Activated T-helper 17 cell treated with anti-CD3 and anti-CD28 coated beads, Interleukin-2, amount 50 U/mL, for 72 hours (primary cell): ENCODE data around the gene PCP4L1. TPM values are rescaled to one million over a fixed set of nuclear protein-coding genes. Genes with fewer than 3 reads are reported as not detected.
"Not testable (repeated sequence)": the region's sequence is repeated elsewhere in the genome, so short reads cannot be mapped to it uniquely, and the experiment has no call there.

Source experiments
- ATAC-seq: fragments of 150-1000 bp; cut with Tn5 transposase; replicated peaks from 2 replicates; pipeline ENCODE4 v1.10.0; 2021; ENCODE audit warnings: mild to moderate bottlenecking, moderate library complexity
- H3K27ac Mint-ChIP-seq: one replicate; pipeline ENCODE4 v1.8.0; 2022; ENCODE audit warnings: mixed read lengths
- H3K27me3 Mint-ChIP-seq: one replicate; pipeline ENCODE4 v1.8.0; 2022; ENCODE audit warnings: mixed read lengths
- H3K36me3 Mint-ChIP-seq: one replicate; pipeline ENCODE4 v1.8.0; 2022; ENCODE audit warnings: low read depth, mild to moderate bottlenecking, mixed read lengths
- H3K4me1 Mint-ChIP-seq: one replicate; pipeline ENCODE4 v1.8.0; 2022; ENCODE audit warnings: mixed read lengths
- H3K4me3 Mint-ChIP-seq: one replicate; pipeline ENCODE4 v1.8.0; 2022; ENCODE audit warnings: mild to moderate bottlenecking, mixed read lengths
- H3K9me3 Mint-ChIP-seq: one replicate; pipeline ENCODE4 v1.8.0; 2022; ENCODE audit warnings: mixed read lengths
- total RNA-seq, 2 donors: library from RNA; stranded (reverse); gene quantifications; one replicate each; pipeline ENCODE4 v1.2.3, GENCODE V29; 2022

Gene PCP4L1
- total RNA-seq, result under 1 TPM; 0.86 to 0.90 TPM

DNA sequence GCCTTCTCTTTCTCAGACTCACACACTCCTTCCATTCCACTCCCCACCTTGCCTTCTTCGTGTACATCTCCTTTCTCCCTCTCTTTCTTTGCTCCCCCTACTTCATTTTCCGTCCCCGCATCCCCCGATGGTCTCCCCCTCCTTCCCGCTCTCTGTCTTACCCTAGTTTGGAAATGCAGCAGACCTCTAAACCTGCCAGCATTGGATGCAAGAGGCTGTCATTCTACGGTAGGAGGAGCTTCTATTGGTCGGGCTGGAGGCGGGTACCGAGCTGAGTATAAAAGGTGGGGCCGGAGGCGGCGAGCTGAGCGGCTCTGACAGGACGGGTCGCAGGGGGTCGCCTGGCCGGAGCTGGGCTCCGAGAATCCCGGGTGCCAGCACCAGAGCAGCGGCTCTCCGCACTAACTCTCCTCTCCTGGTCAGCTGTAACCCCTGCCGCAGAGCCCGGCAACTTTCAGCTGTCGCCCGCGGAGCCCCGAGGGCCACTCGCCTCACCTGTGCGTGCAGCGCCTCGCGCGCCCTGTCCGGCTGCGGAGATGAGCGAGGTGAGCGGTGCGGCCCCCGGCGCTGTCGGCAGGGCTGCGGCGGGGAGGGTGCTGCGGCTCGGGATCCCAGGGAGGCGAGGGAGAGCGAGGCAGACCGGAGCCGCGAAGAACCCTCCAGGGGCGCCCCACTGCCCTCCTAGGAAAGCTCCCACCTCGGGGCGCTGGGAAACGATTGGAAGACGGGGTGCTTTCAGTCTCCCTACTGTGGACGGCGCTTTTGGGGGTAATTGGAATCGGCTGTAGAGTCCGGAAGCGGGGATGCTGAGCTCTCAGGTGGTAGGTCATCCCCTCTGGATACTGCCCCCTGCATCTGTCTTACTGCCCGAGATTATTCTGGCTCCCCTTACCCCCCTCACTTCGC, at the start of gene PCP4L1:
PCP4L1 (plus strand) TSS at position 307 of the 906 bp plus-strand sequence; CDS start at position 537, 230 bp downstream.
- Mint-ChIP-seq H3K36me3 (peaks cover 13% of the 10 kb centered on the region), H3K9me3 (peaks cover 14% of the 10 kb centered on the region), H3K27me3 (peaks cover 61% of the 10 kb centered on the region), H3K4me3 (peak within 1 kb of the TSS; percentile 78), H3K27ac (no peak within 1 kb of the TSS), H3K4me1 (peaks cover 7% of the 10 kb centered on the region)
- ATAC-seq, result peak; percentile 94

- Mint-ChIP-seq H3K4me1 (peaks cover 11% of the 10 kb centered on the region), H3K9me3 (no peaks in the 10 kb centered on the region), H3K36me3 (peaks cover 100% of the 10 kb centered on the region), H3K4me3 (no peak overlapping the region), H3K27ac (no peak overlapping the region), H3K27me3 (no peaks in the 10 kb centered on the region)
- ATAC-seq, result peak; percentile 86
Measured at GRCh38 chr1:161209790-161210409, 48.6 kb upstream of the PCP4L1 start.

DNA sequence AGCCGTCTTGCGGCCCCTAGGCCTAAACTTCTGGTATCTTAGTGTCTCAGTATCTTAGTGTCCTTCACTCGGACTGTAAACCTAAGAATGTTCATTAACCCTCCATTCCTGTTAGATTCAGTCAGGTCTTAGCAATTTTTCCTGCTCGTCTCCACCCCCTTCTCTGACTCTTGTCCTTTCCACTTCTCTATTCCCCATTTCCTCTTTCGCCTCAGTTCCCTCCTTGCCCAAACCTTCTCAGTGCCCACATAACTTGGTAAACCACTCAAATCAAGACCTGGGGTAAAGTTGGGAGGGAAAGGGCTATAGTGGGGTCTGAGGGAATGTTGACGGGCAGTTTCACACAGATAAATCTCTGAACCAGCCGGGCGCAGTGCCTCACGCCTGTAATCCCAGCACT, 44.2 kb upstream of the PCP4L1 start:
- Mint-ChIP-seq H3K4me1 (peaks cover 11% of the 10 kb centered on the region), H3K9me3 (no peaks in the 10 kb centered on the region), H3K27me3 (no peaks in the 10 kb centered on the region), H3K36me3 (peaks cover 60% of the 10 kb centered on the region), H3K27ac (no peak overlapping the region), H3K4me3 (no peak overlapping the region)
- no peak for ATAC-seq

GRCh38 chr1:161215076-161215475, 43.5 kb upstream of the PCP4L1 start, which contains the start of gene FCER1G:
TSS of gene FCER1G (plus strand) at chr1:161215295. CDS start at chr1:161215322, 27 bp downstream.
- no peaks in the 10 kb centered on the region for H3K27me3 Mint-ChIP-seq
- no peak for ATAC-seq
- H3K4me3 Mint-ChIP-seq, result no peak within 1 kb of the TSS
- no peak within 1 kb of the TSS for H3K27ac Mint-ChIP-seq
- peaks cover 8% of the 10 kb centered on the region for H3K4me1 Mint-ChIP-seq
- peaks cover 53% of the 10 kb centered on the region for H3K36me3 Mint-ChIP-seq
- H3K9me3 Mint-ChIP-seq, result no peaks in the 10 kb centered on the region

- peak; percentile 90 for ATAC-seq
- Mint-ChIP-seq H3K4me3 (peak overlapping the region; percentile 39), H3K4me1 (peaks cover 8% of the 10 kb centered on the region), H3K36me3 (peaks cover 32% of the 10 kb centered on the region), H3K27me3 (no peaks in the 10 kb centered on the region), H3K9me3 (no peaks in the 10 kb centered on the region), H3K27ac (peak overlapping the region; percentile 79)
Measured at GRCh38 chr1:161216945-161217712, 41.4 kb upstream of the PCP4L1 start.

DNA sequence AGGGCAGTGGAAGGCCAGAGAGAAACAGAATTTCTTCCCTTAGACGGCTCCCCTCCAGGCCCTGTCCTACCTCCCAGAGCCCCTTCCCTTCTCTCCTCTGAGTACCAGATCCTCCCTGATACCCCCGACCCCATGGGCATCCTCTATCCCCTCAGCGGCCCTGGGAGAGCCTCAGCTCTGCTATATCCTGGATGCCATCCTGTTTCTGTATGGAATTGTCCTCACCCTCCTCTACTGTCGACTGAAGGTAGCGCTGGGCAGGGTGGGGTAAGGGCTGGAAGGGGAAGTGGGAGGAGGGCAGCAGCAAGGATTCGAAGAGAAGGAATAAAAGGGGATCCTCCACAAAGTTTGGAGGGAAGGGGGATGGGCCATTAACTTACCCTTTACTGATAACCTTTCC, 40.7 kb upstream of the PCP4L1 start:
- peaks cover 8% of the 10 kb centered on the region for H3K4me1 Mint-ChIP-seq
- H3K4me3 Mint-ChIP-seq, result no peak overlapping the region

GRCh38 chr1:161218301-161219077, 40.1 kb upstream of the PCP4L1 start:
- peaks cover 8% of the 10 kb centered on the region for H3K4me1 Mint-ChIP-seq
- peak overlapping the region; percentile 79 for H3K27ac Mint-ChIP-seq
- no peaks in the 10 kb centered on the region for H3K9me3 Mint-ChIP-seq
- peaks cover 19% of the 10 kb centered on the region for H3K36me3 Mint-ChIP-seq
- H3K4me3 Mint-ChIP-seq, result no peak overlapping the region
- no peaks in the 10 kb centered on the region for H3K27me3 Mint-ChIP-seq
- no peak for ATAC-seq

More for the DNA sequence above, 40.7 kb upstream of the PCP4L1 start:
- Mint-ChIP-seq H3K27me3 (no peaks in the 10 kb centered on the region), H3K36me3 (peaks cover 25% of the 10 kb centered on the region), H3K9me3 (no peaks in the 10 kb centered on the region), H3K27ac (peak overlapping the region; percentile 79)
- ATAC-seq, result no peak

DNA sequence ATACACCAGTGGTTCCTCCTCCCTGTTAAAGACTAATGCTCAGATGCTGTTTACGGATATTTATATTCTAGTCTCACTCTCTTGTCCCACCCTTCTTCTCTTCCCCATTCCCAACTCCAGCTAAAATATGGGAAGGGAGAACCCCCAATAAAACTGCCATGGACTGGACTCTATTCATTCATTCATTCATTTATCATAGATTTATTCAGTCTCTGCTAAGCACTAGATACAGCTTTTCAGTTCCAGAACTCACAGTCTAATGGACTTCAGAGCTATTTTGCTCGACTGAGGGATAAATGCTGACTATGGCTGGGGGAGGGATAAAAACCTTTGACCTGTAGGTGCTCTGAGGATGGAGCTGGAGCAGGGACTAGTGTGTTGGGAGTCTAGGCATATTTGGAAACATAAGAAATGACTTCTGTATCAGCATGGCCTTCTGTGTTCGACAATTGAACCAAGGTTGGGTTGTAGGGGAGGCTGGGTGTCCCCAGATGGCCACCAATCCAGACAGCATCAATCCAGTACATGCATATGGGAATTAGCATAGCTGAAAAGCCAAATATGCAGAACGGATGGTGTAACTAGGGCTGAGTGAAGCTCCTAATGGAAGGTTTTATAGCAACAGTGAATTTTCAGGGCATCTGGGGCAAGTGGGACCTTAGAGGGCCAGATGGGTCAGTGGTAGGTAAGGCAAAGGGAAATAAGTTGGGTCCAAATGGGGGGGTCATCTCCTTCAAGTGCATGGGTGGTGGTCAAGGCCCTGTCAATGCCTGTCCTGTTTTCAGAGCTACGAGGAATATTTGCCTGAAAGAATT, 39.3 kb upstream of the PCP4L1 start:
- ATAC-seq, result no peak
- no peaks in the 10 kb centered on the region for H3K27me3 Mint-ChIP-seq
- H3K4me1 Mint-ChIP-seq, result peaks cover 8% of the 10 kb centered on the region
- peaks cover 11% of the 10 kb centered on the region for H3K36me3 Mint-ChIP-seq
- H3K27ac Mint-ChIP-seq, result no peak overlapping the region
- no peaks in the 10 kb centered on the region for H3K9me3 Mint-ChIP-seq
- H3K4me3 Mint-ChIP-seq, result no peak overlapping the region

DNA sequence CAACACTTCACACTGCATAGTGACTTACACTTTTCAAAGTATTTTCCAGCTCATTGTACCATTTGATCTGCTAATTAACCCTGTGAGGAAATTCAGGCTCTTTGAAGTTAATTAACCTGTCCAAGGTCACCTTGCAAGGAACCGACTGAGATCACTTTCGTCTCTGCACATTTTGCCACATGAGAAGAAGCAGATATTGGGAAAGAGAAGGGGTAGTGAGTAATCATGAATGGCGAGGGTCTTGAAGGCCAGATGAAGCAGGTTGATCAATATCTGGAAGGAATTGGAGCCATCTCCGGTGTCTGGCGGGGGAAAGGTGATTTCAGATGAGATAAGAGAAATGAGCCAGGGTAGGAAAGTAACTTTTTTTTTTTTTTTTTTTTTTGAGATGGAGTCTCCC, 38.5 kb upstream of the PCP4L1 start:
- peaks cover 9% of the 10 kb centered on the region for H3K4me1 Mint-ChIP-seq
- no peak overlapping the region for H3K27ac Mint-ChIP-seq
- H3K9me3 Mint-ChIP-seq, result no peaks in the 10 kb centered on the region
- H3K36me3 Mint-ChIP-seq, result peaks cover 3% of the 10 kb centered on the region
- no peak for ATAC-seq
- no peaks in the 10 kb centered on the region for H3K27me3 Mint-ChIP-seq
- no peak overlapping the region for H3K4me3 Mint-ChIP-seq

DNA sequence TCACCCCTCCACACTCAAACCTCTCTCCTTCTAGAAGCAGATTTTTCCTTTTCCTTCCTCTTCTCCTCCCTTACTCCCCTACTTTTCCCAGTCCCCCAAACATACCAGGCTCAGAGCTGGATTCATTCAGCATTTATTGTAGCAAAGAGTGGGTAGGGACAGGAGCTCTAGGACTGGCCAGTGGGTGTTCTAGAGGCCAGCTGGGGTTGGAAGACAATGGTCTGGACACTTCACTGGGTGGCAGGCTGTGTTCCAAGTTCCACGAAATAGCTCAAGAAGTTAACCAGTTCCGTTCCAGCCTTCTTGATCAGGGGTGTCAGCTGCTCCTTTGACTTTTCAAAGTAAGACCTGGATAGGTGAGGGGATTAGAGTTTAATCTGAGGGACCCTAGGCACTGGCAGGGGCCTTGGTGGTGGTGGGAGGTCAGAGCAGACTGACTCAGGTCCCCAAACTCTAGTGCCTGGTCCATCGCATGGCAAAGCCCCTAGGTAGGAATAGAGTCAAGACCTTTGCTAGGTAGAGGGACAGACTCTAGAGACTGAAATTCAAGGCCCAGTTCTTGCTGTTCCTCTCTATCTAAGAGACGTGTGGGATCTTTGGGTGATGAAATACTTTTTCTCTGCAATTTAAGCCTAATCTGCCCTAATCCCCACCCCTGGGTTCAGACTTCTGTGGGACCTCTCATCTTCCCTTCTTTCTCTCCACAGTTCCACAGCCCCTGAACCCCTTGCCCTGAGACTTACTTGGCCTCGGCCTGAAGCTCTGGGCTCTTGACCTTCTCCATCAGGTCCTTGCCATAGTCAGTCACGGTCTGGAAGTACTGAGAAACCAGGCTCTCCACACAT, 36.1 kb upstream of the PCP4L1 start:
- Mint-ChIP-seq H3K4me3 (no peak overlapping the region), H3K9me3 (no peaks in the 10 kb centered on the region), H3K27me3 (no peaks in the 10 kb centered on the region), H3K36me3 (peaks cover 5% of the 10 kb centered on the region), H3K27ac (no peak overlapping the region), H3K4me1 (peaks cover 18% of the 10 kb centered on the region)
- ATAC-seq, result no peak

DNA sequence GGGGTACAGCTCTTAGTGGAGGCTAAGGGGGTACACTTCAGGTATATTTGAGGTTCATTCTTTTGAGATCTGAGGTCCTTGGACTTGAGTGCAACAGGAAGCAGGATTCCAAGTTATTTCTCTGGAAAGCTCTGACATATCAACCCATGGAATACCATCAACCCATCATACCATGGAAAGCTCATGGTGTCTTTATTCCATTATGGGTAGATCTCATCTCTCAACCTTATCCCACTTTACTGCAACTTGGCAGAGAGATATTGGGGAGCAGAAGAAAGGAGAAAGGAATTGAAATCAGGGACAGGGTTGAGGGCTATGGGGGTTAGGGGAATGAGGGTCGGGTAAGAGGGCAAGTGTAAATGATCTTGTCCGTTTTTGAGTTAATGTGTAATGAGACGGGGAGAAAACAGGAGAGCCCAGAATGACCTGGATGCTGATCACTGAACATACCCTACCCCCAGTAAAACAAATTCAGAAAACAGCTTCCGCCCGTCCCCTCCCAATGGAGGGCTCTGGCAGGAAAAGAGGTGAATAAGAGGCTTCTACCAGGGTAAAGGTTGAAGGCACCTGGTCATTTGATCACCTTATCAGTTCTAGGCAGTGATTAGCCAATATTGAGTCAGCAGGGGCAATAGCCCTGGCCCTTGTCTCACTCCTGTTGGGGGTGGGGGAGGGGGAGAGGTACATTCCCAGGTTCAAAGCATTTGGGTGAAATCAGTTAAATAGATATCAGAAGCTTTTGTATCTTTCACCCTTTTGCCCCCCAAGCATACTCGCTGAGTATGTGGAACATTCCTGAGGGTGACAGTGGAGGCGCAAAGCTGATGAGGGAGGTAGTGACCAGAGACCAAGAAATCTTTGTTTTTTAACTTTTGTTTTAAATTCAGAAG, 34.5 kb upstream of the PCP4L1 start:
- peaks cover 22% of the 10 kb centered on the region for H3K4me1 Mint-ChIP-seq
- H3K9me3 Mint-ChIP-seq, result no peaks in the 10 kb centered on the region
- H3K4me3 Mint-ChIP-seq, result no peak overlapping the region
- no peak for ATAC-seq
- H3K27me3 Mint-ChIP-seq, result no peaks in the 10 kb centered on the region
- peak overlapping the region; percentile 68 for H3K27ac Mint-ChIP-seq
- peaks cover 17% of the 10 kb centered on the region for H3K36me3 Mint-ChIP-seq

DNA sequence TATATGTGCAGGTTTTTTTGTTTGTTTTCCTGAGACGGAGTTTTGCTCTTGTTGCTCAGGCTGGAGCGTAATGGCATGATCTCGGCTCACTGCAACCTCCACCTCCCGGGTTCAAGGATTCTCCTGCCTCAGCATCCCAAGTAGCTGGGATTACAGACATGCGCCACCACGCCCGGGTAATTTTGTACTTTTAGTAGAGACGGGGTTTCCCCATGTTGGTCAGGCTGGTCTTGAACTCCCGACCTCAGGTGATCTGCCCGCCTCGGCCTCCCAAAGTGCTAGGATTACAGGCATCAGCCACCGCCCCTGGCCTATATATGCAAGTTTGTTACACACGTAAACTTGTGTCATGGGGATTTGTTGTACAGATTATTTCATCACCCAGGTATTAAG, 33.9 kb upstream of the PCP4L1 start:
- H3K27ac Mint-ChIP-seq, H3K4me3 Mint-ChIP-seq, H3K27me3 Mint-ChIP-seq, H3K9me3 Mint-ChIP-seq, ATAC-seq: not testable (repeated sequence)
- Mint-ChIP-seq H3K36me3 (peaks cover 24% of the 10 kb centered on the region), H3K4me1 (peaks cover 22% of the 10 kb centered on the region)
